ENCODE results near the gene BUD31.

- TF ChIP-seq, protein P1, sequence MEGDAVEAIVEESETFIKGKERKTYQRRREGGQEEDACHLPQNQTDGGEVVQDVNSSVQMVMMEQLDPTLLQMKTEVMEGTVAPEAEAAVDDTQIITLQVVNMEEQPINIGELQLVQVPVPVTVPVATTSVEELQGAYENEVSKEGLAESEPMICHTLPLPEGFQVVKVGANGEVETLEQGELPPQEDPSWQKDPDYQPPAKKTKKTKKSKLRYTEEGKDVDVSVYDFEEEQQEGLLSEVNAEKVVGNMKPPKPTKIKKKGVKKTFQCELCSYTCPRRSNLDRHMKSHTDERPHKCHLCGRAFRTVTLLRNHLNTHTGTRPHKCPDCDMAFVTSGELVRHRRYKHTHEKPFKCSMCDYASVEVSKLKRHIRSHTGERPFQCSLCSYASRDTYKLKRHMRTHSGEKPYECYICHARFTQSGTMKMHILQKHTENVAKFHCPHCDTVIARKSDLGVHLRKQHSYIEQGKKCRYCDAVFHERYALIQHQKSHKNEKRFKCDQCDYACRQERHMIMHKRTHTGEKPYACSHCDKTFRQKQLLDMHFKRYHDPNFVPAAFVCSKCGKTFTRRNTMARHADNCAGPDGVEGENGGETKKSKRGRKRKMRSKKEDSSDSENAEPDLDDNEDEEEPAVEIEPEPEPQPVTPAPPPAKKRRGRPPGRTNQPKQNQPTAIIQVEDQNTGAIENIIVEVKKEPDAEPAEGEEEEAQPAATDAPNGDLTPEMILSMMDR (IDR thresholded peaks at IDR 0.05; ENCODE audit: low read depth, low read length, missing input control): no peak
- TF ChIP-seq RAD21 (IDR thresholded peaks at IDR 0.05) (no peak), ATF3 (IDR thresholded peaks at IDR 0.05) (no peak), SP1 (IDR thresholded peaks at IDR 0.05) (peak; percentile 18)
Observed at GRCh38 chr7:99407872-99408378, 844 bp upstream of the BUD31 start.

All from liver (tissue), 3 donors.